Stimulated activated memory B cell treated with anti-CD40 and anti-IgM and Interleukin-4, amounts not matched to agents 10 μg/mL and 1 μg/mL and 100 μg/mL, for 72 hours (primary cell): ENCODE measurements around the gene ADSS2.
A peak's percentile ranks its signal among the peaks of the same experiment; 100 is the strongest.

ENCODE experiments used
- ATAC-seq: fragments of 150-1000 bp; cut with Tn5 transposase; 2 replicates; pipeline ENCODE4 v1.10.0; 2021
- H3K27ac Mint-ChIP-seq: one replicate; pipeline ENCODE4 v1.8.0; 2022; ENCODE audit warnings: mild to moderate bottlenecking, mixed read lengths
- H3K27me3 Mint-ChIP-seq: one replicate; pipeline ENCODE4 v1.8.0; 2022; ENCODE audit warnings: mixed read lengths
- H3K36me3 Mint-ChIP-seq: one replicate; pipeline ENCODE4 v1.8.0; 2022; ENCODE audit warnings: mixed read lengths
- H3K4me1 Mint-ChIP-seq: one replicate; pipeline ENCODE4 v1.8.0; 2022; ENCODE audit warnings: mixed read lengths
- H3K4me3 Mint-ChIP-seq: one replicate; pipeline ENCODE4 v1.8.0; 2022; ENCODE audit warnings: mild to moderate bottlenecking, moderate library complexity, mixed read lengths
- H3K9me3 Mint-ChIP-seq: one replicate; pipeline ENCODE4 v1.8.0; 2022; ENCODE audit warnings: mixed read lengths

Gene ADSS2

GRCh38 chr1:244450597-244451538, 841 bp downstream of the ADSS2 start:
- Mint-ChIP-seq H3K4me3 (peak overlapping the region; percentile 77), H3K27me3 (no peaks in the 10 kb centered on the region), H3K27ac (peak overlapping the region; percentile 78), H3K36me3 (peaks cover 10% of the 10 kb centered on the region), H3K9me3 (no peaks in the 10 kb centered on the region), H3K4me1 (peaks cover 44% of the 10 kb centered on the region)
- ATAC-seq = peak; percentile 29

GRCh38 chr1:244449936-244450508, 1.7 kb downstream of the ADSS2 start:
- peaks cover 13% of the 10 kb centered on the region for H3K36me3 Mint-ChIP-seq
- peak overlapping the region; percentile 77 for H3K4me3 Mint-ChIP-seq
- peaks cover 53% of the 10 kb centered on the region for H3K4me1 Mint-ChIP-seq

GRCh38 chr1:244448279-244449036, 3.3 kb downstream of the ADSS2 start:
- no peaks in the 10 kb centered on the region for H3K9me3 Mint-ChIP-seq
- H3K27ac Mint-ChIP-seq = no peak overlapping the region
- H3K36me3 Mint-ChIP-seq = peaks cover 17% of the 10 kb centered on the region
- ATAC-seq = no peak
- H3K27me3 Mint-ChIP-seq = no peaks in the 10 kb centered on the region
- H3K4me1 Mint-ChIP-seq = peaks cover 57% of the 10 kb centered on the region
- no peak overlapping the region for H3K4me3 Mint-ChIP-seq

More at GRCh38 chr1:244449936-244450508, 1.7 kb downstream of the ADSS2 start:
- ATAC-seq = no peak
- Mint-ChIP-seq H3K27me3 (no peaks in the 10 kb centered on the region), H3K9me3 (no peaks in the 10 kb centered on the region), H3K27ac (peak overlapping the region; percentile 78)

GRCh38 chr1:244447552-244447951, 4.2 kb downstream of the ADSS2 start:
- H3K36me3 Mint-ChIP-seq = peaks cover 17% of the 10 kb centered on the region
- H3K27me3 Mint-ChIP-seq = no peaks in the 10 kb centered on the region
- H3K9me3 Mint-ChIP-seq = no peaks in the 10 kb centered on the region
- no peak for ATAC-seq
- no peak overlapping the region for H3K27ac Mint-ChIP-seq
- no peak overlapping the region for H3K4me3 Mint-ChIP-seq
- peaks cover 57% of the 10 kb centered on the region for H3K4me1 Mint-ChIP-seq

- Mint-ChIP-seq H3K27me3 (no peaks in the 10 kb centered on the region), H3K4me3 (no peak overlapping the region), H3K27ac (no peak overlapping the region), H3K36me3 (peaks cover 17% of the 10 kb centered on the region), H3K9me3 (no peaks in the 10 kb centered on the region), H3K4me1 (peaks cover 52% of the 10 kb centered on the region)
- no peak for ATAC-seq
These were observed 4.7 kb downstream of the ADSS2 start for GRCh38 chr1:244447024-244447423.

GRCh38 chr1:244445320-244446181, 6.2 kb downstream of the ADSS2 start:
- no peaks in the 10 kb centered on the region for H3K9me3 Mint-ChIP-seq
- no peak for ATAC-seq
- peak overlapping the region; percentile 54 for H3K27ac Mint-ChIP-seq
- H3K36me3 Mint-ChIP-seq = peaks cover 17% of the 10 kb centered on the region
- peaks cover 48% of the 10 kb centered on the region for H3K4me1 Mint-ChIP-seq
- no peaks in the 10 kb centered on the region for H3K27me3 Mint-ChIP-seq
- no peak overlapping the region for H3K4me3 Mint-ChIP-seq

GRCh38 chr1:244444854-244445253, 6.9 kb downstream of the ADSS2 start:
- peaks cover 14% of the 10 kb centered on the region for H3K36me3 Mint-ChIP-seq
- no peak overlapping the region for H3K27ac Mint-ChIP-seq

GRCh38 chr1:244442850-244443249, 8.9 kb downstream of the ADSS2 start:
- H3K4me3 Mint-ChIP-seq = no peak overlapping the region
- no peaks in the 10 kb centered on the region for H3K27me3 Mint-ChIP-seq
- no peak for ATAC-seq
- H3K27ac Mint-ChIP-seq = no peak overlapping the region
- H3K9me3 Mint-ChIP-seq = no peaks in the 10 kb centered on the region
- H3K4me1 Mint-ChIP-seq = peaks cover 41% of the 10 kb centered on the region
- H3K36me3 Mint-ChIP-seq = peaks cover 6% of the 10 kb centered on the region

More at GRCh38 chr1:244444854-244445253, 6.9 kb downstream of the ADSS2 start:
- Mint-ChIP-seq H3K4me3 (no peak overlapping the region), H3K9me3 (no peaks in the 10 kb centered on the region), H3K4me1 (peaks cover 41% of the 10 kb centered on the region), H3K27me3 (no peaks in the 10 kb centered on the region)
- ATAC-seq = no peak

GRCh38 chr1:244439391-244440032, 12.2 kb downstream of the ADSS2 start:
- Mint-ChIP-seq H3K4me3 (no peak overlapping the region), H3K27me3 (no peaks in the 10 kb centered on the region), H3K4me1 (peaks cover 16% of the 10 kb centered on the region), H3K36me3 (peaks cover 21% of the 10 kb centered on the region), H3K9me3 (no peaks in the 10 kb centered on the region), H3K27ac (no peak overlapping the region)
- ATAC-seq = no peak

- Mint-ChIP-seq H3K27me3 (no peaks in the 10 kb centered on the region), H3K27ac (no peak overlapping the region), H3K4me3 (no peak overlapping the region), H3K9me3 (no peaks in the 10 kb centered on the region), H3K36me3 (peaks cover 25% of the 10 kb centered on the region), H3K4me1 (peaks cover 16% of the 10 kb centered on the region)
- no peak for ATAC-seq
These were observed 14.6 kb downstream of the ADSS2 start for GRCh38 chr1:244437086-244437468.

- peaks cover 16% of the 10 kb centered on the region for H3K4me1 Mint-ChIP-seq
- no peak for ATAC-seq
- peaks cover 25% of the 10 kb centered on the region for H3K36me3 Mint-ChIP-seq
- no peaks in the 10 kb centered on the region for H3K27me3 Mint-ChIP-seq
- H3K9me3 Mint-ChIP-seq = no peaks in the 10 kb centered on the region
- no peak overlapping the region for H3K4me3 Mint-ChIP-seq
- no peak overlapping the region for H3K27ac Mint-ChIP-seq
These were observed 15.2 kb downstream of the ADSS2 start for GRCh38 chr1:244436336-244437085.

- no peaks in the 10 kb centered on the region for H3K27me3 Mint-ChIP-seq
- H3K4me3 Mint-ChIP-seq = no peak overlapping the region
- H3K27ac Mint-ChIP-seq = no peak overlapping the region
- H3K4me1 Mint-ChIP-seq = peaks cover 16% of the 10 kb centered on the region
- no peak for ATAC-seq
- no peaks in the 10 kb centered on the region for H3K9me3 Mint-ChIP-seq
- peaks cover 25% of the 10 kb centered on the region for H3K36me3 Mint-ChIP-seq
These were observed 16.0 kb downstream of the ADSS2 start for GRCh38 chr1:244435562-244436205.

- Mint-ChIP-seq H3K9me3 (no peaks in the 10 kb centered on the region), H3K4me1 (peaks cover 7% of the 10 kb centered on the region), H3K4me3 (no peak overlapping the region), H3K36me3 (peaks cover 49% of the 10 kb centered on the region), H3K27ac (no peak overlapping the region), H3K27me3 (no peaks in the 10 kb centered on the region)
- ATAC-seq = no peak
These were observed 20.5 kb downstream of the ADSS2 start for GRCh38 chr1:244431166-244431565.
